ENCODE measurements around the gene MAIP1.

The MAIP1 gene

GRCh38 chr2:199966405-199966804, 11.0 kb downstream of the MAIP1 start:
- H2BK5ac ChIP-seq (ENCODE audit: low read depth, low read length, poor library complexity, severe bottlenecking), result no peak overlapping the region
- no peak overlapping the region for H2AFZ ChIP-seq (ENCODE audit: low read depth, low read length)

GRCh38 chr2:199966976-199967375, 11.6 kb downstream of the MAIP1 start:
- no peak overlapping the region for H3K4me3 ChIP-seq (ENCODE audit: insufficient read depth in 1 of 2, low read depth in 1 of 2, low read length in 2 of 2)
- no peak overlapping the region for H3K4ac ChIP-seq (ENCODE audit: low read depth in 1 of 2, low read length in 2 of 2)
- H3K9me3 ChIP-seq (ENCODE audit: control insufficient read depth, low read length), result no peaks in the 10 kb centered on the region
- peaks cover 2% of the 10 kb centered on the region for H3K79me1 ChIP-seq (replicated peaks; ENCODE audit: low read length, poor library complexity, severe bottlenecking)
- H2AK5ac ChIP-seq (ENCODE audit: low read length, severe bottlenecking), result no peak overlapping the region
- H2BK15ac ChIP-seq (ENCODE audit: low read depth, poor library complexity, severe bottlenecking), result no peak overlapping the region
- no peak overlapping the region for H2AFZ ChIP-seq (ENCODE audit: low read depth, low read length)
- no peak overlapping the region for H3K23ac ChIP-seq (ENCODE audit: low read length in 2 of 2)
- H4K91ac ChIP-seq (ENCODE audit: low read length), result no peak overlapping the region
- no peaks in the 10 kb centered on the region for H3K4me1 ChIP-seq (ENCODE audit: control insufficient read depth, insufficient read depth, low read depth, low read length)
- no peak overlapping the region for H3K27ac ChIP-seq (ENCODE audit: low read length, poor library complexity, severe bottlenecking)
- no peak overlapping the region for H3K14ac ChIP-seq (ENCODE audit: low read length in 2 of 2)
- WGBS, result 100% methylated on average over 1 of the region's 1 CpG
- H2BK120ac ChIP-seq (ENCODE audit: low read depth, low read length), result no peak overlapping the region
- H3K27me3 ChIP-seq (ENCODE audit: control insufficient read depth in 1 of 2, insufficient read depth in 1 of 2, low read length in 2 of 2), result no peaks in the 10 kb centered on the region
- peaks cover 12 to 68% of the 10 kb centered on the region in 2 experiments for H3K36me3 ChIP-seq (ENCODE audit: control insufficient read depth in 1 of 2, insufficient read depth in 2 of 2, low read depth in 1 of 2, low read length in 2 of 2)
- H3K9ac ChIP-seq (ENCODE audit: low read length), result no peak overlapping the region
- no peak overlapping the region for H3K18ac ChIP-seq (ENCODE audit: low read depth in 1 of 2, low read length in 2 of 2)
- no peak overlapping the region for H3K4me2 ChIP-seq (ENCODE audit: low read length, poor library complexity, severe bottlenecking)
- H2BK5ac ChIP-seq (ENCODE audit: low read depth, low read length, poor library complexity, severe bottlenecking), result no peak overlapping the region
- no peak overlapping the region for H2BK12ac ChIP-seq (ENCODE audit: low read length in 2 of 2)
- no peak for DNase-seq
- H4K8ac ChIP-seq (ENCODE audit: low read length), result no peak overlapping the region

More at GRCh38 chr2:199966405-199966804, 11.0 kb downstream of the MAIP1 start:
- no peak overlapping the region for H4K8ac ChIP-seq (ENCODE audit: low read length)
- no peak overlapping the region for H3K4ac ChIP-seq (ENCODE audit: low read depth in 1 of 2, low read length in 2 of 2)
- H3K9ac ChIP-seq (ENCODE audit: low read length), result no peak overlapping the region
- no peaks in the 10 kb centered on the region for H3K4me1 ChIP-seq (ENCODE audit: control insufficient read depth, insufficient read depth, low read depth, low read length)
- H3K14ac ChIP-seq (ENCODE audit: low read length in 2 of 2), result no peak overlapping the region
- H2AK5ac ChIP-seq (ENCODE audit: low read length, severe bottlenecking), result no peak overlapping the region
- no peak overlapping the region for H3K18ac ChIP-seq (ENCODE audit: low read depth in 1 of 2, low read length in 2 of 2)
- no peak overlapping the region for H3K4me2 ChIP-seq (ENCODE audit: low read length, poor library complexity, severe bottlenecking)
- H3K27ac ChIP-seq (ENCODE audit: low read length, poor library complexity, severe bottlenecking), result no peak overlapping the region
- no peak overlapping the region for H2BK120ac ChIP-seq (ENCODE audit: low read depth, low read length)
- H3K27me3 ChIP-seq (ENCODE audit: control insufficient read depth in 1 of 2, insufficient read depth in 1 of 2, low read length in 2 of 2), result no peaks in the 10 kb centered on the region
- peaks cover 2% of the 10 kb centered on the region for H3K79me1 ChIP-seq (replicated peaks; ENCODE audit: low read length, poor library complexity, severe bottlenecking)
- no peak overlapping the region for H3K23ac ChIP-seq (ENCODE audit: low read length in 2 of 2)
- whole genome bisulfite sequencing, result 100% methylated on average over 2 of the region's 2 CpGs
- no peak overlapping the region for H3K4me3 ChIP-seq (ENCODE audit: insufficient read depth in 1 of 2, low read depth in 1 of 2, low read length in 2 of 2)
- no peak overlapping the region for H2BK15ac ChIP-seq (ENCODE audit: low read depth, poor library complexity, severe bottlenecking)
- H4K91ac ChIP-seq (ENCODE audit: low read length), result no peak overlapping the region
- peaks cover 12 to 74% of the 10 kb centered on the region in 2 experiments for H3K36me3 ChIP-seq (ENCODE audit: control insufficient read depth in 1 of 2, insufficient read depth in 2 of 2, low read depth in 1 of 2, low read length in 2 of 2)
- no peak for DNase-seq
- no peak overlapping the region for H2BK12ac ChIP-seq (ENCODE audit: low read length in 2 of 2)
- no peaks in the 10 kb centered on the region for H3K9me3 ChIP-seq (ENCODE audit: control insufficient read depth, low read length)

GRCh38 chr2:199968126-199968525, 12.7 kb downstream of the MAIP1 start:
- WGBS, result 100% methylated on average over 1 of the region's 1 CpG
- H3K27ac ChIP-seq (ENCODE audit: low read length, poor library complexity, severe bottlenecking), result no peak overlapping the region
- H4K8ac ChIP-seq (ENCODE audit: low read length), result no peak overlapping the region
- H3K23ac ChIP-seq (ENCODE audit: low read length in 2 of 2), result no peak overlapping the region
- H2BK15ac ChIP-seq (ENCODE audit: low read depth, poor library complexity, severe bottlenecking), result no peak overlapping the region
- H2BK120ac ChIP-seq (ENCODE audit: low read depth, low read length), result no peak overlapping the region
- H2AK5ac ChIP-seq (ENCODE audit: low read length, severe bottlenecking), result no peak overlapping the region
- no peak overlapping the region for H2BK5ac ChIP-seq (ENCODE audit: low read depth, low read length, poor library complexity, severe bottlenecking)
- H3K14ac ChIP-seq (ENCODE audit: low read length in 2 of 2), result no peak overlapping the region
- no peak overlapping the region for H3K4me2 ChIP-seq (ENCODE audit: low read length, poor library complexity, severe bottlenecking)
- H3K9ac ChIP-seq (ENCODE audit: low read length), result no peak overlapping the region
- H3K79me1 ChIP-seq (replicated peaks; ENCODE audit: low read length, poor library complexity, severe bottlenecking), result no peaks in the 10 kb centered on the region
- H2BK12ac ChIP-seq (ENCODE audit: low read length in 2 of 2), result no peak overlapping the region
- H2AFZ ChIP-seq (ENCODE audit: low read depth, low read length), result no peak overlapping the region
- DNase-seq, result no peak
- H3K9me3 ChIP-seq (ENCODE audit: control insufficient read depth, low read length), result no peaks in the 10 kb centered on the region
- no peak overlapping the region for H3K4ac ChIP-seq (ENCODE audit: low read depth in 1 of 2, low read length in 2 of 2)
- no peaks in the 10 kb centered on the region for H3K27me3 ChIP-seq (ENCODE audit: control insufficient read depth in 1 of 2, insufficient read depth in 1 of 2, low read length in 2 of 2)
- peaks cover 9 to 58% of the 10 kb centered on the region in 2 experiments for H3K36me3 ChIP-seq (ENCODE audit: control insufficient read depth in 1 of 2, insufficient read depth in 2 of 2, low read depth in 1 of 2, low read length in 2 of 2)
- H4K91ac ChIP-seq (ENCODE audit: low read length), result no peak overlapping the region
- H3K4me1 ChIP-seq (ENCODE audit: control insufficient read depth, insufficient read depth, low read depth, low read length), result no peaks in the 10 kb centered on the region
- no peak overlapping the region for H3K4me3 ChIP-seq (ENCODE audit: insufficient read depth in 1 of 2, low read depth in 1 of 2, low read length in 2 of 2)
- H3K18ac ChIP-seq (ENCODE audit: low read depth in 1 of 2, low read length in 2 of 2), result no peak overlapping the region

DNA sequence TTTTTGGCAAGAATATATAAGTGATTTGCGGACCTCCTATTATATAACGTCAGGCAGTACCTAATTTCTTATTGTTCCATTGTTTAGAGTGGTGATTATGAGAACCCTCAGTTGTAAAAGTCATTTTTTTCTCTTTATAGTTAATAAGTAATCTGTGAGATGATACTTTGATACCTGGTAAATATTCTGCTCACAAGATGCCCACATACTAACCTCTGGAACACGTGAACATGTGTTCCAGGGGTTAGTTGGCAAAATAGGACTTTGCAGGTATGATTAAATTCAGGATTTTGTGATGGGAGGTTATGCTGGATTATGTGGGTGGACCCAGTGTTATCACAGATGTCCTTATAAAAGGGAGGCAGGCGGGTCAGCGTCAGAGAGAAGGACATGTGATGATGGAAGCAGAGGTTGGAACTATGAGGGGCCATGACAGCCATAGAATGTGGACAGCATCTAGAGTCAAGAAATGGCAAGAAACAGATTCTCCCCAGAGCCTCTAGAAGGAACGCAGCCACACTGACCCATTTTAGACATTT, 16.8 kb downstream of the MAIP1 start:
- H2BK15ac ChIP-seq (ENCODE audit: low read depth, poor library complexity, severe bottlenecking), result no peak overlapping the region
- H2BK12ac ChIP-seq (ENCODE audit: low read length in 2 of 2), result no peak overlapping the region
- no peak overlapping the region for H2AFZ ChIP-seq (ENCODE audit: low read depth, low read length)
- no peak overlapping the region for H3K27ac ChIP-seq (ENCODE audit: low read length, poor library complexity, severe bottlenecking)
- no peak overlapping the region for H3K23ac ChIP-seq (ENCODE audit: low read length in 2 of 2)
- no peak overlapping the region for H2AK5ac ChIP-seq (ENCODE audit: low read length, severe bottlenecking)
- no peak overlapping the region for H3K18ac ChIP-seq (ENCODE audit: low read depth in 1 of 2, low read length in 2 of 2)
- no peak overlapping the region for H3K4ac ChIP-seq (ENCODE audit: low read depth in 1 of 2, low read length in 2 of 2)
- WGBS, result 85% methylated on average over 4 of the region's 6 CpGs
- no peak for DNase-seq
- H2BK120ac ChIP-seq (ENCODE audit: low read depth, low read length), result no peak overlapping the region
- no peak overlapping the region for H4K8ac ChIP-seq (ENCODE audit: low read length)
- H3K79me1 ChIP-seq (replicated peaks; ENCODE audit: low read length, poor library complexity, severe bottlenecking), result no peaks in the 10 kb centered on the region
- no peak overlapping the region for H4K91ac ChIP-seq (ENCODE audit: low read length)
- H3K4me2 ChIP-seq (ENCODE audit: low read length, poor library complexity, severe bottlenecking), result no peak overlapping the region
- H3K4me1 ChIP-seq (ENCODE audit: control insufficient read depth, insufficient read depth, low read depth, low read length), result no peaks in the 10 kb centered on the region
- H3K9ac ChIP-seq (ENCODE audit: low read length), result no peak overlapping the region
- no peaks in the 10 kb centered on the region for H3K9me3 ChIP-seq (ENCODE audit: control insufficient read depth, low read length)
- H2BK5ac ChIP-seq (ENCODE audit: low read depth, low read length, poor library complexity, severe bottlenecking), result no peak overlapping the region
- H3K14ac ChIP-seq (ENCODE audit: low read length in 2 of 2), result no peak overlapping the region
- H3K27me3 ChIP-seq (ENCODE audit: control insufficient read depth in 1 of 2, insufficient read depth in 1 of 2, low read length in 2 of 2), result no peaks in the 10 kb centered on the region
- H3K4me3 ChIP-seq (ENCODE audit: insufficient read depth in 1 of 2, low read depth in 1 of 2, low read length in 2 of 2), result no peak overlapping the region
- peaks cover 0 to 27% of the 10 kb centered on the region in 2 experiments for H3K36me3 ChIP-seq (ENCODE audit: control insufficient read depth in 1 of 2, insufficient read depth in 2 of 2, low read depth in 1 of 2, low read length in 2 of 2)
